Measurements from ENCODE around the gene KIF5A.

KIF5A gene

GRCh38 chr12:57535764-57536596, 13.9 kb upstream of the KIF5A start:
- DNase-seq: no peak

DNA sequence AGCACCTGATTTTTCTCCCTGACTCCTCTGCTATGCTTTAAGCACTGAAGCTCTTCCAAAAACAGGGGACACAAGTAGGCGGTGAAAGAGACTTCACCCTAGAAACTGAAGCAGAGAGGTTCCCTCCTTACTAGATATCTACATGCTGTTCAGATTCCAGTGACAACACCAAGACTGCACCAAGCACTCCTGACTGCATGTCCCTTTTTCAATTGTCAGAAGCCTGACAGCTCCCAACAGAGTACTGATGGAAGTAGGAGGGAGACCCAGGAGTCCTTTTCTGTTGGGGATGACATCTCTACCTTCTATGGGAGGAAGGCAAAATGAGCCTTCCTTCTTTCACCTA, 13.3 kb upstream of the KIF5A start:
- DNase-seq: no peak

GRCh38 chr12:57539134-57539768, 10.6 kb upstream of the KIF5A start:
- no peak for DNase-seq

- no peak for DNase-seq
Observed at GRCh38 chr12:57541001-57541400, 8.8 kb upstream of the KIF5A start.

- DNase-seq: no peak
Observed at GRCh38 chr12:57541717-57542116, 8.1 kb upstream of the KIF5A start.

- no peak for DNase-seq
Observed at GRCh38 chr12:57543581-57543980, 6.3 kb upstream of the KIF5A start.

- DNase-seq: no peak
Observed at GRCh38 chr12:57545809-57546437, 3.9 kb upstream of the KIF5A start.

GRCh38 chr12:57546438-57547287, 3.2 kb upstream of the KIF5A start, which contains the start of gene DCTN2:
TSS of gene DCTN2 (minus strand) at chr12:57547192. CDS start at chr12:57547063, 129 bp downstream.
- DNase-seq: peak; percentile 89

GRCh38 chr12:57547288-57548012, 2.4 kb upstream of the KIF5A start:
- DNase-seq: no peak

GRCh38 chr12:57548013-57548315, 1.9 kb upstream of the KIF5A start:
- no peak for DNase-seq

DNA sequence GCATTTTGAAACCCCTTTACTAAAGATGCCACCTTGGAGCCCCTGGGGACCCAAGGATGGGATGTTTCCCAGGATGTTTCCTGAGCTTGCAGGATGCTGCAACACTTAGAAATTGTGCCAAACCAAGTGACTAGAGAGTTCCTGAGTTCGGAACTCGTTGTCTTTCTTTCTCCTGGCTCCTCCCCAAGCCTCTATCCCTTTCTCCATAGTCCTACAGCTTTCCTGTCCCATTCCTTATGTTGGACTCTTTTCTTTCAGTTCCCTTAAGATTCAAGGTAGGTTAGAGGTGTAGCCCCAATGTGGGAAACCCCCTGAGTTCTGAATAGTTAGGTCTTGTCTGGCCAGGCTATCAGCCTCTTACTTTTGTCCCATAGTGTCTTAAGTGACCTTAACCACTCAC, 1.4 kb upstream of the KIF5A start:
- no peak for DNase-seq

DNA sequence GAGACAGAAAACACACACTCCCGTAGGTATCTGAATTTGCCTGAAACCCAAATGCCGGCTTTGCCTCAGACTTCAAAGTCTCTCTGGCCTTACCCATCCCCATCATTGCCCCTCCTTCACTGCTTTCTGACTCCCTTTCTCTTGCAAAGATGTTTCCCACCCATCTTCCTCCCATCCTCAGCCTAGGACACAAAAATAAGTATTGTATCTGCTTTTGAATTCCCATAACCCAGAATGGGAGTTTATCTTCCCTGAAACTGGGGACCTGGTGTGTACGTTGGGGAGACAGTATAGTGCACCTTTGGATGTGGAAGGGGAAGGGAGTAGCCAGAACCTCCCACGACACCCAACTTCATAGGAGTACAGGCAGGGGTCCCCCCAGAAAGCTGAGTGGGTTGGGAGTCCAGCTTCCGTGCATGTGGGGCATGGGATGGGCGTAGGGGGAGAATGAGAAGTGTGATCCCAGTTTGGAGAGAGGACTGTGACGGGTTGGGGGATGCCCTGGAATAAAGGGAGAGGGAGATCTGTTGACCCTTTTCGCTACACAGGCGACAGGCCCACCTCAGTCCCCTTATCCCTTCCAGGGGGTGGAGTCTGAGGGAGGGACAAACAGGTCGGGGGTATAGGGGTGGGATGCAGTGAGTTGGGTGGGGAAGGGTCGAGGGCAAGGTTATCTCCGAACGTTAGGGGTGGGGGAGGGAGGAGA, 488 bp upstream of the KIF5A start:
- no peak for DNase-seq

DNA sequence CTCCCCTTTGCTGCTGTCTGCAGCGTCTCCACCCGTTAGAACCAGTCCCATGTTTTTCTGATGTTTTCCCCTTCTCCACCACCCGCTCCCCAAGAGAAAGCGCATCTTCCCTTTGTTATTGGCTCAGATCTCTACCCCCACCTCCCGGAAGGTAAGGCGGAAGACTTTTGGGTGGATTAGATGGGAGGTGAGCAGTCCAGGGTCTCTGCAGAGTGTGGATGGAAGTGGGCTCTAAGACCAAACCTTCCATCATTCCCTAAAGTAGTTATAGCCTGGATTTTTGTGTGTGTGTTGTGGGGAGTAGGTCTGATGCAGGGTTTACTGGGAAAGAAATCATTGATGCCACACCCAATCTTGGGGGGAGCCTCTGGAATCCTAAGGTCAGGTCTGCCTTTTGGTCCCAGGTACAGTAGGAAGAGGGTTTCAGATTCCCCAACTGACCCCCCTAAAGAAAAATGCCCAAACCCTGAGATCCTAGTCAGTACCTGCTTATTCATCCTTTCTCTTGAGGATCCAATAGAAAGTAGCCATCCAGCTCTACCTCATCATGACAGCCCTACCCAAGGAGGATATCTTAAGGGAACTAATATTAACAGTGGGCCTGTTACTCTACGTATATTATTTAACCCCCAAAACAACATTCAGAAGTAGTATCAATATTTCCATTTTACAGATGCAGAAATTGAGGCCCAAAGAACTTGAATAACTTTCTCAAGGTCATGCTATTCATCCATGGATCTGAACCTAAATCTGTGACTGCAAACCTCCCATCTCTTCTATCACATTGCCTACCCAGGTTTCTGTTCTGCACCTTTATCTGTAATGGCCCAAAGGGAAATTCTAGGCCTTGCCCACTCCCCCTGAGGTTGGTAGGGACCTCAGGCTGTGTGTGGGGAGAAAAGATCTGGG, 1.1 kb downstream of the KIF5A start:
- no peak for DNase-seq

DNA sequence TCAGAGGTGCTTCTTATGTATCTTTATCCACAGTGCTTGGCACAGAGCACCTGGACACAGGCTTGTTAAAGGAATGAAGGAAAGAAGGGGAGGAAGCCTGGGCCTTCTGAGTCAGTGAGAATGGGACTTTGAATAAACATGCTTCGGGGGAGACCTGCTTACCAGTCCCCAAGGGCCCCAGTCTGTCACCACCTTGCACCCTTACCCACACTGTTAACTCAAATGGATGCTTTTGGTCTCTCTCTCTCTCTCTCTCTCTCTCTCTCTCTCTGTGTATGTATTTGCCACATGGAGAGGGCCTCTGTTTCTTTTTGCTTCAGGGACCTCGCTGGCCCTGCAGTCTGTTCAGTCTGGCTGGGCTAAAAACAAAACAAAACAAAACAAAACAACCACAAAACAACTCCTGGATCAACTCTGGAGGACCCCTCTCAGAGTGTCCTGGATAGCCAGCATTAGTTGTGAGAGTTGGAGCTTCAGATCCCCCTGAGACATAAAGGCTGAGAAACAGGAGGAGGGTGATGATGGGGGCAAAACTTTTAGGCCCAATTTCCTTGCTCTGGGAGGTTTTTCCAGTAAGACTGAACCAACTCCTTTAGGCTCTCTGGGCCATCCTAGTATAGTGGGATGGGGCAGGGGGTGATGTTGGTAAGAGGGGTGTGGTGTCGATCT, 1.9 kb downstream of the KIF5A start:
- no peak for DNase-seq

- DNase-seq: no peak
Observed at GRCh38 chr12:57552306-57552651, 2.4 kb downstream of the KIF5A start.

DNA sequence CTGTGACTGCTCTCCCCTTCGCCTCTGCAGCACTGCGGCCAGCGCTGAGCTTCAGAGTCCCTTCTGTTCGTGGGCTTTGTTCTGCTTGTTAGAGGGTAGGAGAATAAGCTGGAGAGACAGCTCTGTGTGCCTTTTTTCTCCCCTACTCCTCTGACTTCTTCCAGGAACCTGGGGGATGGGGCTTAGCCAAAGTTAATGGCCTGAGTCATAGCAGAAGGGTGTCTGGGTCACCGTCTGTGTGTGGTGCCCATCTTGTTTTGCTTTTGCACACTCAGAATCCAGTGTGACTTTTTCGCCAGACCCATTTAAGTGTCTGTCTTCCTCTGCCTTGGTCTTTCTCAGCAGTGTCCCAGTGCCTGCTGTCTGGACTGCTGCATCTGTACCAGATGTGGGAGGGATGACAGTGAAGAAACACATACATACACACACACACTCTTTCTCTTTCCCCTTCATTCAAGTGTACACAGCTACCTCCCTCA, 3.0 kb downstream of the KIF5A start:
- DNase-seq: peak; percentile 46

- peak; percentile 86 for DNase-seq
Observed at GRCh38 chr12:57553343-57554202, 3.7 kb downstream of the KIF5A start.

GRCh38 chr12:57554453-57554852, 4.6 kb downstream of the KIF5A start:
- DNase-seq: no peak

DNA sequence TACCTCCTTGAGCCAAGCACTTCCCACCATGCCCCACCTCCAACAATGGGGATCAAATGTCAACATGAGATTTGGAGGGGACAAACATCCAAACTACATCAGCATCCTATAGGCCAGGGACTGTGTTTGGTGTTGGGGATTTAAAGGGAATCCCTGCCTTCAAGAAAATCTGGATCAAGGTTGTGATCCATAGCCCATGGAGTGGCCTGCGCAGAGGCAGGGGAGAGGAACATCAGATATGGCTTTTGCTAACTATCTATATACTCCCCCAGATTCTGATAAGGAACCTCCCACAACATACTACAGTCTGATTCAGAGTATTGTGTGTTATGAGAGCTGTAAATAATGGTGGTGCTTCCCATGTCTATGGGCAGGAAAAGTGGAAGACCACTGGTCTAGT, 5.1 kb downstream of the KIF5A start:
- no peak for DNase-seq

Data from DMS79 treated with DMSO at 0.1 percent for 48 hours (cell line).